ENCODE data around the gene HDAC7. TPM values are rescaled to one million over a fixed set of nuclear protein-coding genes. Genes with fewer than 3 reads are reported as not detected.

Gene HDAC7
- total RNA-seq, 1 donor: 48.9 TPM

DNA sequence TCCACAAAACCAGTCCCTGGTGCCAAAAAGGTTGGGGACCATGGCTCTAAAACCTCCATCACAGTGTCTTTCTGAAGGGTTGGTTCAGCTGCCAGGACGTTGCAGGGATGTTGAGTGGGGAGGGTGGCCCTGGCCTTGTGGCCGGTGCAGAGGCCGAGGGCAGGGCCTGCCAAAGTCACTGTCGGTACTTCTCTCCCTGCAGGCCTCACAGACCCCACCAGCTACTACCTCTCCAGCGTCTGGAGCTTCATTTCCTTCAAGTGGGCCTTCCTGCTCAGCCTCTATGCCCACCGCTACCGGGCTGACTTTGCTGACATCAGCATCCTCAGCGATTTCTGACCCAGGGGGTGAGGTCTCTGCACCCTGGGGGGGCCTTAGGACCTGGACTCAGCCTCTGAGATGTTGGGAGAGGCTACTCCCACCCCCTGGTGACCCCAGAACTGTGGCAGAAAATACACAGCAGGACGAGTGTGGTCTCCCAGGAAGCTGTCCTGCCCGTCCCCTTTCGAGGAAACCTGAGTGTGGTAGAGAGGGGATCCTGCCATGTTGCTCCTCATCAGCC is 39.7 kb downstream of the HDAC7 start:
- TF ChIP-seq, protein P1, sequence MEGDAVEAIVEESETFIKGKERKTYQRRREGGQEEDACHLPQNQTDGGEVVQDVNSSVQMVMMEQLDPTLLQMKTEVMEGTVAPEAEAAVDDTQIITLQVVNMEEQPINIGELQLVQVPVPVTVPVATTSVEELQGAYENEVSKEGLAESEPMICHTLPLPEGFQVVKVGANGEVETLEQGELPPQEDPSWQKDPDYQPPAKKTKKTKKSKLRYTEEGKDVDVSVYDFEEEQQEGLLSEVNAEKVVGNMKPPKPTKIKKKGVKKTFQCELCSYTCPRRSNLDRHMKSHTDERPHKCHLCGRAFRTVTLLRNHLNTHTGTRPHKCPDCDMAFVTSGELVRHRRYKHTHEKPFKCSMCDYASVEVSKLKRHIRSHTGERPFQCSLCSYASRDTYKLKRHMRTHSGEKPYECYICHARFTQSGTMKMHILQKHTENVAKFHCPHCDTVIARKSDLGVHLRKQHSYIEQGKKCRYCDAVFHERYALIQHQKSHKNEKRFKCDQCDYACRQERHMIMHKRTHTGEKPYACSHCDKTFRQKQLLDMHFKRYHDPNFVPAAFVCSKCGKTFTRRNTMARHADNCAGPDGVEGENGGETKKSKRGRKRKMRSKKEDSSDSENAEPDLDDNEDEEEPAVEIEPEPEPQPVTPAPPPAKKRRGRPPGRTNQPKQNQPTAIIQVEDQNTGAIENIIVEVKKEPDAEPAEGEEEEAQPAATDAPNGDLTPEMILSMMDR (IDR thresholded peaks at IDR 0.05; ENCODE audit: insufficient read depth, low read length): no peak
- no peak for DNase-seq (ENCODE audit: low read depth)
- H3K4me3 ChIP-seq (ENCODE audit: low read depth, low read length): no peak overlapping the region

DNA sequence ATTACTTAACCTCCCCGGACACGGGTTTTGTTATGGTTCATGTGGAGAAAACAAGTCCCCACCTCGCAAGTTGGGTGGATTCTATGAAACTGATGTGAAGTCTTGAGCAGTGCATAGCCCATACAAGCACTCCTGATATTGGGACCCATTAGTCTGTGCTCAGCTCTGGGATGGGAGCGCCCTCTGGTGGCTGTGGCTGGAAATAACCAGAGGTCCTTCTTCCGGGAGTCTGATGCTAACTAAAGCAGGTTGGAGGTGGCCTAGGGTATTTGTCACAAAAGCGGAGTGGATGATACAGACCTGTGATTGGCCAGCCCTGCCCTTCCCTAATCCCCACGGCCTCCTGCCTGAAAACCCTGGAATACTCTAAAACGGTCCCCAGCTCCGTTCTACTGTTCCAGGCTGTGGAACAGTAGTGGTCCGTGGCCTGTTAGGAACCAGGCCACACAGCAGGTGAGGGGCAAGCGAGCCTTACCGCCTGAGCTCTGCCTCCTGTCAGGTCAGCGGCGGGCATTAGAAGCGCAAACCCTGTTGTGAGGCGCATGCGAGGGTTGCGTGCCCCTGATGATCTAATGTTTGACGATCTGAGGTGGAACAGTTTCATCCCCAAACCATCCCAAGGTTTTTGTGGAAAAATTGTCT is 40.3 kb downstream of the HDAC7 start:
- TF ChIP-seq, protein P1 (IDR thresholded peaks at IDR 0.05; ENCODE audit: insufficient read depth, low read length): peak; percentile 94
- no peak overlapping the region for H3K4me3 ChIP-seq (ENCODE audit: low read depth, low read length)
- DNase-seq (ENCODE audit: low read depth): peak; percentile 90

DNA sequence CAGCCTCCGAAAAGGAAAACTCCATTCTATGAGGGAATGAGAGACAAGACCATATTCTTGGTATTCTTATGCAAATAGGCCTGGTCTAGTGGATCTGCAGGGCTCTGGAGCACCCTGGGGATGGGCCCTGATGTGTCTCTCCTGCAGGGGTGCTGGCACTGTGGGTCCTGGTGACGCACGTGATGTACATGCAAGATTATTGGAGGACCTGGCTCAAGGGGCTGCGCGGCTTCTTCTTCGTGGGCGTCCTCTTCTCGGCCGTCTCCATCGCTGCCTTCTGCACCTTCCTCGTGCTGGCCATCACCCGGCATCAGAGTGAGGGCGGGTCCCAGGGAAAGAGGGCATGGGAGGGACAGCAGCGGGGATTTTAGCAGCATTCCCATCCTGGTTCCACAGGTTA is 40.8 kb downstream of the HDAC7 start:
- DNase-seq (ENCODE audit: low read depth): no peak
- H3K4me3 ChIP-seq (ENCODE audit: low read depth, low read length): no peak overlapping the region
- TF ChIP-seq, protein P1 (IDR thresholded peaks at IDR 0.05; ENCODE audit: insufficient read depth, low read length): no peak

DNA sequence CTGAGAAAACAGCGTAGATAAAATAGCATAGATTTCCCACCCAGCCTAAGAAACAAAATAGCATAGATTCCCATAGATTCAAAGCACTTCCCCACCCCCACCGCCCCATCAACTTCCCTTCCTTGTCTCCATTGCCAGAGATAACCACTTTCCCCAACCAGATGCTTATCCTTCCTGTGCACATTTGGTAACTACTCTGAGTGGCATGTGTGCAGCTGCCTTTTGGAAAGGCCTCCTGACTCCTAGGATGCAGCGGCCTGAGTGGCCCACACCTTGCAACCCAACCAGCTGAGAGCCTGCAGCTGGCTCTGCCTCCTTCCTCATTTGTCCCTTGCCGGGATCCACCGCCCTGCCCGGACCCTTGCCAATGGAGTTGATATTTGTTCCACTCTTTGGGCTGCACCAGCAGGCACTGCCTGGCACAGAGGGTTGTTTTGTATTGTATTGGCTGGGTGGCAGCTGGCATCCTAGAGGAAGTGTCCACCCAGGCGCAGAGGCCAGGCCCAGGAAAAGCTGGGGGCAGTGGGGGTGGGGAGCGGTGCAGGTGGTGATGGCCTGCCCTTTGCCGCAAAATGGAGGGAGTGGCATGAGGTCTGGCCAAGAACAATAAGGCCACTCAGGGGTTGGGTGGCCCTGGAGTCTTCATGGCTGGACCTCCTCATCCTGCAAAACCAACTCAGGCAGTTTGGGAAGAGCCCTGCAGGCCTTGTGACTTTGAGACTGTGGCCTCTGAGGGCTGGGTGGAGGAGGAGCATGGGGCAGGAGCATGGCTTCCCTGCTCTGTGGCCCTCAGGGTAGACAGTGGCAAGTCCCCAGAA is 41.8 kb downstream of the HDAC7 start:
- TF ChIP-seq, protein P1 (IDR thresholded peaks at IDR 0.05; ENCODE audit: insufficient read depth, low read length): no peak
- no peak for DNase-seq (ENCODE audit: low read depth)
- no peak overlapping the region for H3K4me3 ChIP-seq (ENCODE audit: low read depth, low read length)

DNA sequence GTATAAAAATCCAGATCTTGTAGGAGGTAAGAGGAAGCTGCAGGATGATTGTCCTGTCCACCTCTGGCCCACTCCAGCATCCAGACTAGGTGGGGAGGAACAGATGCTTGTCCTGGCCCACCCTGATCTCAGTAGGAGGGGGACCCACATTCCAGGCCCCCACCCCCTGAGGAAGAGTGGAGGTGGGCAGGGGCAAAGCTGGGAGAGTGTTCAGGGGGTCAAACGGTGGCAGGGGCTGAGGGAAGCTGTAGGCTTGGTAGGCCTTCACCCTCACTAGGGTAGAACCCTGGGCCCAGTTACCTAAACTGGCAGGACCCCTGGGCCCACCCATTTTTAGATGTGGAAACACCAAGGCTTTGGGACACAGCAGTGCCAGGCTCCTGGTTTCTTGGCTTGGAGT is 42.6 kb downstream of the HDAC7 start:
- TF ChIP-seq, protein P1 (IDR thresholded peaks at IDR 0.05; ENCODE audit: insufficient read depth, low read length): no peak
- DNase-seq (ENCODE audit: low read depth): no peak

DNA sequence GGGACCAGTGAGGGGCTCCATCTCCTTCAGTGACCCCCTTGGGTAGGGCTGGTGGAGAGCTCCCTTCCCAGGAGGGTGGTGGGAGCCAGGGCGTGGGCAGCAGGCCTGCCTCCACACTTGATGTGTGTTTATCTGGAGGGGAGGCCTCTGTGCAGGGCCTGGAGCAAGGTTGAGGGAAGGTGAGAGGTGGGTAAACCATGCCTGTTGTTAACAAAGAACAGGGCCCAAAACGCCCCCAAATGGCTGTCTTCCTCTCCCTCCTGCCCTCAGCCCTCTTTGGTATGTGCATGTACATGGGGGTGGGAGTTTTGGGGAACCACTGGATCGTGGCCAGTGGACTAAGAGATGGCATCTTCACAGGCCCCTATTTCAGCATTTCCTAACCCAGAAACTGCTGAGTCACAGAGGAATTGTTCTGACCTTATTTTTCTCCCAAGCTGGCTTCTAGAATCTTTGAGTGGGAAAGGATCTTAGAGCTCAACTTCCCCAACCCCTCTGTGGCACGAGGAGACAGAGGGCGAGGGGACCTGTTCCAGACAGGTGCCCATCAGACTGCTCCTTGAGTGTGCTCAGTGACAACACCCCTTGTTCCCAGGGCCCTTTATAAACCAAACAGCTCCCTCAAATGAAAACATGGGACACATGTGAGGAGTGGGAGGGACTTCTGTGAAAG is 43.1 kb downstream of the HDAC7 start:
- TF ChIP-seq, protein P1 (IDR thresholded peaks at IDR 0.05; ENCODE audit: insufficient read depth, low read length): no peak
- H3K4me3 ChIP-seq (ENCODE audit: low read depth, low read length): no peak overlapping the region
- DNase-seq (ENCODE audit: low read depth): peak; percentile 74

More for the DNA sequence above, 42.6 kb downstream of the HDAC7 start:
- H3K4me3 ChIP-seq (ENCODE audit: low read depth, low read length): no peak overlapping the region
